GM11168 (cell line): Measurements from ENCODE around the gene HPSE2.
"Not testable (repeated sequence)": the region's sequence is repeated elsewhere in the genome, so short reads cannot be mapped to it uniquely, and the experiment has no call there.

Experiments
- in situ Hi-C: fragments of 300-500 bp; cut with MboI; formaldehyde crosslinking; loops from one replicate; pipeline ENCODE4 v1.12.0; 2022; ENCODE audit warnings: low sequenced_read_pairs; ENCODE audit not compliant: unreplicated experiment

The HPSE2 gene

DNA sequence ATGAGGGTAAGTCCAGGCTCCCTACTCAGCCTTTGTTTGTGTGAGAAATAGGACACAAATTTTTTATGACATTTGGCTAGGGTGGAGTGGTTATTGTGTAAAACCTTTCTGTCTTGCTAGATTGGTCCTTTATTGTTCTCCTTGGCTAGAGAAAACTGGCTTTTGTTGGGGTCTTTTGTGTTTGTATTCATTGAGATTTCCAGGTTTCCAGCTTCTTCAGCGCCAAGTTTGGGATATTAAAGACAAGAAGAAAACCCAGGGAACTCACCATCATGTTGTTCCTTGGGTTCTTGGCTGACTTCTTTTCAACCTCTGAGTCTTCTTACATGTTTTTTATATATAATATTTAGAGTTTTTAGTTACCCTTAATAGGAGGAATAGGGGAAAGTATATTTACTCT, 310.0 kb downstream of the HPSE2 start:
- in situ Hi-C loops: no loop called here

DNA sequence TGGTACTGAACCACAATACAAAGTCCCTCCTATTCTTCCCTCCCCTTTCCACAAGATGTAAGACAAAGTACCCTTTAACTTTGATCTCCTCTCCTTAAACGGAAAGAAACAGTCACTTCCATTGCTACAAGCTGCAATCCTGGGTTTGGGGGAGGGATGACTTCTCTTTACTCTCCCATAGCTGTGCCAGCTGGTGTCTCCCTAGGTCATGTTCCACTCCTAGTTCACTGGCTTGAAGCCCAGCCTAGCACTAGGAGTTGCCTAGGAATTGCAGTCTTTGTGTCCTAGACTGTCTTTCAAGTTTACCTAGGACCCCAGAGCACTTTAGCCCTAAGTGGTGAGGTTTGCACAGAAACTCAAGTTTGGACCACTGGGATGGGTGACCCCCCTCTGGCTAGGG, 311.1 kb downstream of the HPSE2 start:
- in situ Hi-C loops: no loop called here

DNA sequence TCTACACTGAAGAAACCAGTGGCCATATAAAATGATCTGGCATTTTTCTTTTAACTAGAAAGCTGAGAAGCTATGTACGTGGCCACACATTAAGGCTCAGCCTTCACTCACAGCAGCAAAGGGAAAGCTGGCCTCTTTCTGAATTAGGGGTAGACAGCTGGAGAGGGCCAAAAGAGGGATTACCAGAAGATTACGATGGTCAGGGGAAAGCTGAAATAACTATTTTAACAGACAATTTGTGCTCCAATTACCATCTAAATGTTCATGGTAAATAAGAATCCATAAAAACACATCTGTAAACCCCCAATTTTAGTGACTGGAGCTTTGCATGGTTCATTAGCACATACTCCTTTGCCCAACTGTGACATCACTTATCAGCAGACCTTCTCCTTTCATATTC, 314.3 kb downstream of the HPSE2 start:
- in situ Hi-C loops: no loop called here

DNA sequence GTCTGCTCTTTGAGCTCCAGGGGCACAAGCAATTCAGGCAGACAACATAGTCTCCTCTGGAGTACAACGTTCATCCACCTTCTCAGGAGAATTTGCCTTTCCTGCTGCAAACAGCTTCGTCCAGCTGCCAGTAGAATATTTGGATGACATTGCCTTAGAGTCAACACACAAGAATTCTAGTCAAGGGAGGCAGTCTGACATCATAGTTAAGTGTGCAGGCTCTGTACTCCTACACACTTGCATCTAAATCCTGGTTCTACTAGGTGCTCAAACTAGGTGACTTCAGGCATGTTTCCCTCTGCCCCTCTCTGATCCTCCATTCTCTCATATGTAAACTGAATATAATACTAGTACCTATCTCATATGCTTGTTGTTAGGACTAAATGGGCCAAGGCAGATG, 314.8 kb downstream of the HPSE2 start:
- in situ Hi-C loops: no loop called here

DNA sequence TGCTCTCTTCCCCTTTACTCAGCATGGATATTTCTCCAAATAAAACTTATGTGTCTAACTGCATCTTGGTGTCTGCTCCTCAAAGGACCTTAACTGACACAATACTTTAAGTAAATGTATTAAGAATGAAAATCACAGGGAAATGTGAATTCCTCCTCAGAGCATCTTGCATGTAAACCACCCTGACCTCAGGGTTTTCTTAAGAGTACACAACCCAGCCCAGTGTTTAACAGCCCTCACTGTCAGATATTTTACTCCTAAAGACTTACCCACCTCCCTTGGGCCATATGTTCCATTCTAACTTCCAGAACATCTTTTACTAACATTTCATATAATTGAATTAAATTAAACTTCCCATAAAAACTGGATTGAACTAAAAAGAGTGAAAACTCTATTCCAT, 315.3 kb downstream of the HPSE2 start:
- in situ Hi-C loops: no loop called here

DNA sequence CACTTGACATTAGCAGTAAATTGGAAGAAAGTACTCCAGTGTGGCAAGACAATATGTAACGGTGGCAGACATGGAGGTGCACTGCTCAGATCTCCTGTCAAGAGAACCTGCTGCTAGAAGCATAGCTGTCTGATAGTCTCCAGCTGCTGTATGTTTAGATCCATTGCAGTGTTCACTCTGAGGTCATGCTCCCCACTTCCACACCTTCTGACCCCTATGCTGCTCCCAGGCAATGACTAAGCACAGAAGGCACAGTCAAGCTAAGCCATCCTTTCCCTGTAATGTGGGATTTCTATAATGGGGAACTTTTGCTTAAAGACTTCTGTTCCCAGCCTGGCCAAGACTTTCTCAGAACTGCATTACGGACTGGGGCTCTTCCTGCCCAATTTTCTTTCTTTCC, 315.8 kb downstream of the HPSE2 start:
- in situ Hi-C loops: no loop called here

DNA sequence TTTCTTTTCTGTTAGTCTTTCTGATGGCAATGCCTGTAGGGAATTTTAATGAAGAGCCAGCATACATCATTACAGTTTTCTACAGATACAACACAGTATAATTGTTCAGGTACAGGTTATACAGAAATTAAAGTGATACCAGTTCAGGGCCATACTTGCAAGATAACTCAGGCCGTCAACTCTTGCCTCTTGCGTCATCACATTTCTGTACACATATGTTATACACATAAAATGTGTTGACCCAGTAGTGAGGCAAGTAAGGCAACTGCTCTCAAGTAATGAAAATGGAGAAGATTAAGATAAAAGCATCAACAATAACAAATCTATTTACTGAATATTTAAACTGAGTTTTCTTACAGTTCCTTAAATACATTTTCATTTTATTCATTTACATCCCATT, 317.8 kb downstream of the HPSE2 start:
- in situ Hi-C loops: no loop called here

DNA sequence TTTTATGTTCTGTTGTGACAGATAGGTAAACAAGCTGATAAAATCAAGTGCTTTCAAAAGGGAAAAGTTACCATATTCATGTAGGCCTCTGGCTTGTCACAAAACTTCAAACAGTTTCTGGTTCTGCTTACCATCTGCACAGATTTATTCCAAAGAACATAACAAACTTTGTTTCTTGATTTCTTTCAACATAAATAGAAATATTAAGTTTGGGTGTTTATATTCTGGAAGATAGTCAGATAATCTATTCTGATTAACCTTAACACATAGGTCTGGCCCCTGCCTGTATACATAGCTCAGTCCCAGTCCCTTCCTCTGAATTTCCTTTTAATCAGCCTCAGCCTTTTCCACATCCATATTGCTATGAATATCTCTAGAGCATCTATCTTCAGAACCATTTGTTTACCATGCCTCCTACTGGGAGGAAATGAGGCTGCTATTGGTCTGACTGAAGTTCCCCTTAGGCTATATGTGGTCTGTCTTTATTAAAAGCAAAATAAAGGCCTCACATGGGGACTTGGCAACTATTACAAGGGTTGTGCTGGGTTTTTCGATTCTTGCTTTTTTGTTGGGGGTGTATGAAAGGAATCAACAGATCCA, 319.0 kb downstream of the HPSE2 start:
- in situ Hi-C loops: no loop called here

DNA sequence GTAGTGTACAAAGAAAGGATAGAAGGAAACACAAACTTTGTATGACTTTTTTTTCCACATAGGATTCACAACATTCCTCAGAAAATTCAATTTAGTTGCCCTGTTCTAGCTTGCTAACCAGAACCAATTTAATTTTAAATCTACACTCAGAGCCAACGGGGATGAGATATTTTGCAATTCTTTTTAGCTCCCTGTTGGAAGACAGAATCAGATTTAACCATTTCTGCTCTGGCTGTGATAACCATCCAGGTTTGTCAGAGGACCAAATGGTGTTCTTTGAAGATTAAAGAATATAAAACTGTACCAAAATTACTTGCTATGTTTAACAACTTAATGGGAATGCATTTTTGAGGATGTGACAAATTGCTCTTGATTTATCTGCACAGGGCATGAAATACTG, 319.7 kb downstream of the HPSE2 start:
- in situ Hi-C loops: no loop called here

DNA sequence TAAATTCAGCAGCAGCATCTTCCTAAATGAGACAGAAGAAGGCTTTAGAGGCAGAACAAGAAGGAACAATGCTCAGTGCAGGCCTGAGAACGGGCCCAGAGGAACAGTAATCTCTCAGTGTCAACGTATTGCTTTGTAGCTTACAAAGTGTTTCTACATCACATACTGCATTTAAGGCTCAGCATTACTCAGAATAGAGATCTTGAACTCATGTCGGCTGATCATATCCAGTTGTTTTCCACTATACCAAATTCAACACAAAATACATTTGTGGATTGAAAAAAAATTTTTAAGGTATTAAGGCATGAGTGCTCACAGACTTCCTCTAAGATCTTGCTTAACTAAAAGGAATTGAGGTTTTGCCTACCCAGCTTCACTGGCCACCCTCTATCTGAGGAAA, 325.1 kb downstream of the HPSE2 start:
- in situ Hi-C loops: no loop called here

DNA sequence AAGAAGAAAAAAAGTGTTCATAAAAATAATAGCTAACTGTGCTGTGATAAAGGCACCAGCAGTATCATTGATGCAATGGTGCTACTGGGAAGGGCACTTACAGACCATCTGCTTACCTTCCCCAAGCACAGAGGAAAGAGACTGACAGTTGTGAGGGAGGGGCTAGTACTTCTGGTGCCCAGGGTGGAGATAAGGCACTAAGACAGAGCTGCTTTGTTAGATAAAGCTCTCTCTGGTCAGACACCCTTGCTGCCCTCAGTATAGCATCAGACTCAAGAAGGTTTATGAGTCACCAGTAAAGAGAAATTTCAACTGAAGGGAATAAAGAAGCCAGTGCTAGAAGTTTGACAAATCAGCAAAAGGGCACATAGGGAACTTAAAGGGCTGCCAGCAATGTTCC, 325.6 kb downstream of the HPSE2 start:
- in situ Hi-C loops: no loop called here

DNA sequence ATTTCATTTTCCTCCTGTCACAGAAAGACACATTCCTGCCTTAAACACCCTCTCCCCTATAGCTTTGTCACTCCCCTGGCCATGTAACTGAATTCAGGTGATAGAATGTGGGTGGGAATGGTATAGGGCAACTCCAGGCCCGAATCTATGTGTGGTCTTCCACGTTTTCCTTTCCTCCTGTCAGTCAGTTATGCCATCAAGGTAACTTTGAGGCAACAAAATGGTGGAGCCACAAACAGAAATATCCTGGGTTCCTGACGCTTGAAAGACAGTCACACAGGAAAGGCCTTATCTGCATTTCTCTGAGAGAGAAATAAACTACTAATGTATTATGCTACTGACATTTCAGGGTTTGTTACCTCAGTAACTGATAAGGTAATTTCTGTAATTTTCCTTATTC, 326.8 kb downstream of the HPSE2 start:
- in situ Hi-C loops: no loop called here

DNA sequence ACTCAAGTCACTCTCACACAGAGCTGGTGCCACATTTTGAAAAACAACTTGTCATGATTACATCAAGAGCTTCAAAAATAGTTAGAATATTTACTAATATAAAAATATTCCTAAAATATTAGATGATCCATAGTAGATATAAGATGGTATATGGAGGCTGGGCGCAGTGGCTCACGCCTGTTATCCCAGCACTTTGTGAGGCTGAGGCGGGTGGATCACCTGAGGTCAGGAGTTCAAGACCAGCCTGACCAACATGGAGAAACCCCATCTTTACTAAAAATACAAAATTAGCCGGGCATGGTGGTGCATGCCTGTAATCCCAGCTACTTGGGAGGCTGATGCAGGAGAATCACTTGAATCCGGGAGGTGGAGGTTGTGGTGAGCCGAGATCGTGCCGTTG, 327.4 kb downstream of the HPSE2 start:
- in situ Hi-C loops: not testable (repeated sequence)

DNA sequence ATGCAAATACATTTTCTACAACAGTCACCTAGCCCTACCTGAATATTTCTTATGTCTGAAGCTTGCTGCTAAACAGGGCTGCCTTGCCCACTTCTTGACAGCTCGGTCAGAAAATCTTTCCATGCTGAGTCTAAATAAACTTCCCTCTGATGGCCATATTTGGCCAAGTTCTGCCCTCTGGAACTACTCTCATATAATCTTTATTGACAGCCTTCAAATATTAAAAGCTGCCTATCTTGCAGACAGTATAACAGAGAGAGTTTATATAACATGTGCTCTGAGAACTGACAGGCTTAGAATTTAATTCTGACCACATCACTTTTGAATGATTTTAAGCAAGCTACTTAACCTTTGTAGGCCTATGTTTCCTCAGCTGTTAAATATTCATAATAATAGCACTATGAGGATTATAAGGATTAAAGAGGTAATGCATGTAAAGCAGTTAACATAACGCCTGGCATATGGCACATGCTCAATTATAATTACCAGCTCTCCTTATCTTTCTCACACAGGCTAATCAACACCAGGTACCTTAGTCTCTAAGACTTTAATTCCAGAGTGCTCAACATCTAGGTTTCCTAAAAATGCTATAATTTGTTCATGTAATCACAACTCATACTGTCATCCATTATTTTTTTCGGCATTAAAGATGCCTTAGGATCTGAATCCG, 334.1 kb downstream of the HPSE2 start:
- in situ Hi-C loops: no loop called here

DNA sequence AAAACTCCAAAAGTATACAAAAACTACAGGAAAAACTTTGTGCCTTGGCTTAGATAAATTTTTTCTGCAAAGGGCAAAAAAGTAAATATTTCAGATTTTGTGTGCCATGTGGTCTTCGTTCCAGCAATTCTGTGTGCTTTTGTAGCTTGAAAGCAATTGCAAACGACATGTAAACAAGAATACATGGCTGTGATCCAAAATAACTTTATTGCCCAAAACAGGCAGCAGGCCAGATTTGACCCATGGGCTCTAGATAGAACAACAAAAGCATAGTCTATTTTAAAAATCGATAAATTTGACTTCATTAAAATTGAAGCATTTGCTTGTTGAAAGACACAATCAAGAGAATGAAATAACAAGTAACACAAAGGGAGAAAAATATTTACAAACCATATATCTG, 336.6 kb downstream of the HPSE2 start:
- in situ Hi-C loops: no loop called here

DNA sequence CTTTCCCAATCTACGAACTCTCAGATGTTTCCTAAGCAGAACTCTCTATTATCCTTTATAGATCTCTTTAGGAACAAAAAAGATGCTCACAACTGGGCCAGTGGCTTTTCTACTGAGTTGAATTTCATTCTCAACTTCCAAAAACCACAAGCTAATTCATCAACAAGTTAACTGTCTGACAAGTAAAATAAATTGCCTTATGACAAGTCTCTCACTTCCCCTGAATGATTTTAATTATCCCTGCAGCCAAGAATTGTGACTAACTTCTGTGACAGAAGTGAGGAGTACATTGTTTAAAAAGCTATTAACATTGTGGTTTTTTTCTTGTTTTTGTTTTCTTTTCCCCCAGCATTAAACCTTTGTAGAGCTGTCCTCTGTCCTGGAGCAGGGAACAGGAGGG, 343.1 kb downstream of the HPSE2 start:
- in situ Hi-C loops: no loop called here

DNA sequence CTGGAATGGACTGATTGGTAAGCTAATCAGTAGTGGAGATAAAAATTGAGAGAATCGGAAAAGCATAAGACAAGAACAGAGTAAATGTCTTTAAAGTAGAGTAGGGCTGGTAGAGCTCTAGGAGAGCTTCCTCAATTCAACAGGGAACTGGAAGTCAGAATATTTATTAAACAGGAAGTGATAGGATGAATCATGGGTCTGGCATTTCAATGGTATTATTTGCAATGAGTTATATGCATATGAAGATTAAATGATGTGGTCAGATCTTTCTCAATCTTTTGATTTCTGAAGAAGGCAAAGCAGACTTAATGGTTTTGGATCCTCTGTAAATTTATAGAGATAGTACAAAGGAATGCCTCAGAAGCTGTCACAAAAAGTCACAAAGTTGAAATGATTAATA, 349.0 kb downstream of the HPSE2 start:
- in situ Hi-C loops: no loop called here

DNA sequence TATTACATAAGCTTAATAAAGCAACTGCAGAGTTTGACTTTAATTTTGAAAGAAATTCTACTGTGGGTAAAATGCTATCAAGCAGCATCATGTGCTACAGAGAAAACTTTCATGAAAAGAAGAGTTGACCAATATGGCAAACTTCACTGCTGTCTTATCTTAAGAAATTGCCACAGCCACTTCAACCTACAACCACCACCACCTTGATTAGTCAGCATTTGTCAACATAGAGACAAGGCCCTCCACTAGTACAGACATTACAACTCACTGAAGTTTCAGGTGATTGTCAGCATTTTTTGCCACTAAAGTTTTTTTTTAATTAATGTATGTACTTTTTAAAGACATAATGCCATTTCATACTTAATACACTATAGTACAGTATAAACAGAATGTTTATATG, 350.3 kb downstream of the HPSE2 start:
- in situ Hi-C loops: no loop called here

DNA sequence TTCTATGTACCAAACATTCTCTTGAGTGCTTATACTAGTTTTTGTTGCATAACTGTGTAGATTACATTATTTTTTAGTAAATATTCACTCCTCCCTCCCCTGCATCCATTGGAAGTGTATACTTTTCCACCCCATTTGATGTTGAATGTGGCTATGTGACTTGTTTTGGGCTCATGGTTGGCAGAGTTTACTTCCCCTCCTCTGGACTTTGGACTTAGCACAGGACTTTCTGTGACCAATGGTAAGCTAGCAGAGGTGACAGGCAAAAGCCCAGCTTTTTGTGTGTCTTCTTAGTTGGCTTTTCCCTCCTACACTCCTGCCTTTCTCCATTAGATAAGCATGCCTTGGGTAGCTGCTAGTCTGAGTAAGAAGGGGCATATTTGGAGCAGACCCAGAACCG, 353.9 kb downstream of the HPSE2 start:
- in situ Hi-C loops: no loop called here

DNA sequence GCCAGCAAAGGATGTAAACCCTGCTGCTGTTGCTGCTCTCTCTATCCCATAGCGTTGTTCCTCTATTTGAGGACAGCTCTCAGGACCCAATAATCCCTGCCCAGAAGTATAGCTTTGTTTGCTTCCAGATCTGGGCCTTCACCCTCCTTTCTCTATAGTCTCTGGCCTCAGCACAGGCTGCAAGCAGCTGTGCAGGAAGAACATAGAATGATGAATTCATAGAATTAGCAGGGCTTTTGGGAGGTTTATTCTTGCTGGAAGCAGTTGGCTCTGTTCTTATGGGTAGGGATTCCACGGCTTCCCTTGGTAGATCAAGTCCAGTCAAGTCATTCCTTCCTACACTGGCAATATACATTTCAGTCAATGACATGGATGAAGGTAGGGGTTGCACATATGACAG, 354.7 kb downstream of the HPSE2 start:
- in situ Hi-C loops: no loop called here

DNA sequence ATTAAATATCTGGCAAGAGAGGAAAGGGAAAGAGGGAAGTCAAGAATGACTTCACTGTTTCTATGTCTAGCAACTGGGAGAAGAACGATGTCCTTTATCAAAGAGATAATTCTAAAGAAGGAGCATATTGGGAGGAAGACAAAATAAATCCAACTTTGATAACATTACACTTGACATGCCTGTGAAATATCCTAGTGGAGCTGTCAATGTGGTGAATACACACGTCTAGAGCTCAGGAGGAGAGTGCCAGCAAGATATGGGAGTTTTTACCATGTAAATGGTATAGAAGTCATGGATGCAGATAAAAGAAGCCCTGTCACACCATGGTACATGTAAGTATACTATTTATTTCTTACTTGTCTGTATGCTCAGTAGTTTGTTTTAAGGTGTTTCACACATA, 356.7 kb downstream of the HPSE2 start:
- in situ Hi-C loops: no loop called here

DNA sequence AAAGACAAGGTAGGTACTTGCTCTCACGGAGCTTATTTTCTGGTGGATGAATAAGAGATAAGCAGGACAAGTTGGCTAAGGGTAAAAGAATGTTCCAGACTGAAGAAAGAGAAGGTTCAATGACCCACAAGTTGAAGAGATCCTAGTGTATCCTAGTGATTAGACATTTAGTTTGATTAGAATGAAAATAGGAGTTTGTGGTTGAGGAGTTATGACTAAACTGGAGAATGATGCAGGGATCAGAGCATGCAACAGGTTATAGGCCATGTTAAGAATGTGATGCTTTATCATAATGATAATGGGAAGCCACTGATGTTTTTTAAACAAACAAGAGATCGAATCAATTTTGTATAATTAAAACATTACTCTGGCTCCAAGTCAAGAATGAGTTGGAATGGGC, 357.2 kb downstream of the HPSE2 start:
- in situ Hi-C loops: no loop called here

DNA sequence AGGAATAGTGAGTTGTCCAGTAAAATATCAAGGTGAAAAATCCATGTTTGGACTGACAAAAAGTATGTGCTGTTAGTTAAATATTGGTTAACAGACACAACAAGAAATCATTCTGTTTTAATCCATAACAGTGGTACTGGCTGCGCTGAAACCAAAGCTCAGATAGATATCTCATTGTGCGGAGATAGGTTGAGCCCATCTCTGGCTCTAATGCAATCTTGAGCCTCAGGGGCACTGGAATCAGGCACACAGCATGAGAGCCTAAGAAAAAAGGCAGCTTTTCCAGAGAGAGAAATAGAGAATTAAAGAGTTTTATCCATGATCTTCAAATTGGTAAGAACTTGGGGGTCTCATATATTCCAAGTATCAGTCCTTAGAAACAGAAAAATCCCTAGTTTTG, 373.7 kb downstream of the HPSE2 start:
- in situ Hi-C loops: no loop called here
